Panc1 (cell line): ENCODE data around the gene G6PC3. TPM values are rescaled to one million over a fixed set of nuclear protein-coding genes. Genes with fewer than 3 reads are reported as not detected.

Experiments used
- ATAC-seq: fragments of 200-7000 bp; cut with Tn5 transposase; 2 replicates; pipeline ENCODE4 v1.9.1; 2020; ENCODE audit warnings: mild to moderate bottlenecking, moderate library complexity
- BruUV-seq: library from RNA; stranded (reverse); fragments of 400-500 nt; replicated peaks from 2 replicates; lab custom pipeline; 2021; lab: Mats Ljungman, UMichigan
- CTCF ChIA-PET: fragments of 300-600 bp; sonication (Branson Sonifier 250); formaldehyde crosslinking; loops from one replicate; lab custom pipeline; 2022; ENCODE audit warnings: antibody characterized with exemption; lab: Charles Lee
- POLR2A ChIA-PET: fragments of 300-600 bp; sonication (Branson Sonifier 250); formaldehyde crosslinking; loops from one replicate; lab custom pipeline; 2022; ENCODE audit warnings: antibody characterized with exemption; lab: Charles Lee
- DNase-seq: peaks from one replicate; pipeline ENCODE4 v3.0.0-alpha.2; 2010; ENCODE audit warnings: low read depth, low spot score
- H3K27ac ChIP-seq: 2 replicates; pipeline ENCODE4 v1.5.1; 2011; ENCODE audit warnings: mild to moderate bottlenecking, low read length, inconsistent platforms
- H3K27me3 ChIP-seq: fragments of 200-500 bp; sonication (Bioruptor generic); 2 replicates; pipeline ENCODE4 v1.6.0; 2014; ENCODE audit warnings: low read length, inconsistent platforms; ENCODE audit not compliant: control insufficient read depth, insufficient read depth
- H3K36me3 ChIP-seq: fragments of 200-500 bp; sonication (Bioruptor generic); 2 replicates; pipeline ENCODE4 v1.5.1; 2014; ENCODE audit warnings: inconsistent platforms, mild to moderate bottlenecking, low read length, moderate library complexity; ENCODE audit not compliant: control insufficient read depth, insufficient read depth
- H3K4me1 ChIP-seq: 2 replicates; pipeline ENCODE4 v1.5.1; 2011; ENCODE audit warnings: inconsistent platforms, mild to moderate bottlenecking, low read length, moderate library complexity; ENCODE audit not compliant: control insufficient read depth, insufficient read depth
- H3K4me3 ChIP-seq, 2 experiments: 2 replicates each; pipeline ENCODE4 v1.5.1; 2011 to 2012; ENCODE audit warnings: low read depth in 2 of 2, low read length in 2 of 2, mild to moderate bottlenecking in 2 of 2, inconsistent platforms in 1 of 2, moderate library complexity in 1 of 2
- H3K9me3 ChIP-seq: fragments of 200-500 bp; sonication (Bioruptor generic); 2 replicates; pipeline ENCODE4 v1.5.1; 2014; ENCODE audit warnings: low read depth, mild to moderate bottlenecking, inconsistent platforms, low read length, moderate library complexity; ENCODE audit not compliant: control insufficient read depth, insufficient read depth
- POLR2AphosphoS5 ChIP-seq: IDR thresholded peaks from 2 replicates; pipeline ENCODE4 v1.6.1; 2012; ENCODE audit warnings: mild to moderate bottlenecking, low read depth, low read length, moderate library complexity
- SIN3A ChIP-seq: IDR thresholded peaks from 2 replicates; pipeline ENCODE4 v1.6.1; 2012; ENCODE audit warnings: low read depth, mild to moderate bottlenecking, low read length, moderate library complexity, borderline replicate concordance; ENCODE audit not compliant: insufficient read depth
- TCF7L2 ChIP-seq: IDR thresholded peaks from 2 replicates; pipeline ENCODE4 v1.6.1; 2011; ENCODE audit warnings: mild to moderate bottlenecking, low read depth, low read length, inconsistent platforms
- in situ Hi-C: cut with HindIII; loops from 2 replicates; pipeline ENCODE4 v1.10.0; 2016; ENCODE audit warnings: low sequenced_read_pairs, low pct_unique_long_range_greater_than_20kb
- intact Hi-C: fragments of 100-400 bp; cut with micrococcal nuclease; formaldehyde crosslinking; loops from one replicate; pipeline ENCODE4 v1.10.0; 2022; ENCODE audit not compliant: unreplicated experiment
- total RNA-seq: library from RNA; stranded (reverse); gene quantifications from one replicate; pipeline ENCODE4 v1.2.1, GENCODE V29; 2021; ENCODE audit not compliant: unreplicated experiment
- TF ChIP-seq, protein P1 (sequence below), 2 experiments: IDR thresholded peaks; 2 replicates each; pipeline ENCODE4 v1.6.1; 2011 to 2012; ENCODE audit warnings: low read depth in 2 of 2, control low read depth in 1 of 2, low read length in 1 of 2, mild to moderate bottlenecking in 1 of 2, moderate library complexity in 1 of 2; ENCODE audit not compliant: insufficient read depth in 1 of 2
- TF ChIP-seq, protein P2 (sequence below): fragments of 450-650 bp; IDR thresholded peaks from 2 replicates; pipeline ENCODE4 v1.5.1; 2017; ENCODE audit warnings: mild to moderate bottlenecking

The G6PC3 gene
- total RNA-seq, 1 experiment from 2014 or later = 42.7 TPM

DNA sequence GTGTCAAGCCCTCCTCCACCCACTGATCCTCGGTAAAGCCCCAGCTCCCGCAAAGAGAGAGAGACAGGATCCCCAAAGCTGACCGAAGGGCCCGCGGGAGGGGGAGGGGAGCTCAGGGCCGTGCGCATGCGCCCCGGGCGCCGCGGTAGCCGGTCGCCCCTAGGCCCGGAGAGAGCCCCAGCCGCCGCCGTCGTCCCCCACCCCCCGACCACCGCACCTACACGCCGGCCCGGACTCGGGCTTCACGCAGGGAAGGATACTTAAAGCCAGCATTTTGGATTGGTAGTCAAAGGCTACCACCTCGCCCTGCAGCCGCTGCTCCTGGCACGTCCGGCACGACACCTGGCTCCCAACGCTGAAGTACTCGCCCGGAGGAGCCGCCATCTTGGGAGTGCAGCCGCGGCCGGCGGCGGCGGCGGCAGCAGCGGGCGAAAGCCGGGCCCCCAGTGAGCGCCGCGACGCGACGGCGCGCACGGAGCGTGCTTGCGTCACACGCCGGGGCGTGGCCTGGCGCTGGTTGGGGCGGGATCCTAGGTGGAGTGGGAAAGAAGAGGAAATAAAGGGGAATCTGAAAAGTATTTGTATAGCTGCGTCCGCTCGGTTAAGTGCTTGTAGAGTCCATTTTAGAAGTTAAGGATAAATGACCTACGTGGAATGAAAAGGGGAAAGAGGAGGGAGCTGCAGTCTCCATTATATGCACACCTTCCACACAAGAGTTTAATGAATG, 4.2 kb upstream of the G6PC3 start, which contains the start of gene LSM12:
LSM12 (minus strand) TSS at position 468 of the 727 bp plus-strand sequence; CDS start at position 384, 84 bp downstream.
- CTCF ChIA-PET = no interaction called here
- Histone ChIP-seq H3K9me3 (no peaks in the 10 kb centered on the region), H3K4me3 (peak within 1 kb of the TSS; percentile 70 to 81), H3K4me1 (peaks cover 15% of the 10 kb centered on the region), H3K36me3 (peaks cover 9% of the 10 kb centered on the region), H3K27ac (peak within 1 kb of the TSS; percentile 91), H3K27me3 (no peaks in the 10 kb centered on the region)
- DNase-seq (no peak), ATAC-seq (peak; percentile 92)
- intact Hi-C loops = no loop called here
- in situ Hi-C loops = no loop called here
- no TSS peak for BruUV-seq
- TF ChIP-seq SIN3A (no peak), TCF7L2 (no peak), POLR2AphosphoS5 (no peak; the same call in 1 of the 2 replicates)
- TF ChIP-seq, protein P1, sequence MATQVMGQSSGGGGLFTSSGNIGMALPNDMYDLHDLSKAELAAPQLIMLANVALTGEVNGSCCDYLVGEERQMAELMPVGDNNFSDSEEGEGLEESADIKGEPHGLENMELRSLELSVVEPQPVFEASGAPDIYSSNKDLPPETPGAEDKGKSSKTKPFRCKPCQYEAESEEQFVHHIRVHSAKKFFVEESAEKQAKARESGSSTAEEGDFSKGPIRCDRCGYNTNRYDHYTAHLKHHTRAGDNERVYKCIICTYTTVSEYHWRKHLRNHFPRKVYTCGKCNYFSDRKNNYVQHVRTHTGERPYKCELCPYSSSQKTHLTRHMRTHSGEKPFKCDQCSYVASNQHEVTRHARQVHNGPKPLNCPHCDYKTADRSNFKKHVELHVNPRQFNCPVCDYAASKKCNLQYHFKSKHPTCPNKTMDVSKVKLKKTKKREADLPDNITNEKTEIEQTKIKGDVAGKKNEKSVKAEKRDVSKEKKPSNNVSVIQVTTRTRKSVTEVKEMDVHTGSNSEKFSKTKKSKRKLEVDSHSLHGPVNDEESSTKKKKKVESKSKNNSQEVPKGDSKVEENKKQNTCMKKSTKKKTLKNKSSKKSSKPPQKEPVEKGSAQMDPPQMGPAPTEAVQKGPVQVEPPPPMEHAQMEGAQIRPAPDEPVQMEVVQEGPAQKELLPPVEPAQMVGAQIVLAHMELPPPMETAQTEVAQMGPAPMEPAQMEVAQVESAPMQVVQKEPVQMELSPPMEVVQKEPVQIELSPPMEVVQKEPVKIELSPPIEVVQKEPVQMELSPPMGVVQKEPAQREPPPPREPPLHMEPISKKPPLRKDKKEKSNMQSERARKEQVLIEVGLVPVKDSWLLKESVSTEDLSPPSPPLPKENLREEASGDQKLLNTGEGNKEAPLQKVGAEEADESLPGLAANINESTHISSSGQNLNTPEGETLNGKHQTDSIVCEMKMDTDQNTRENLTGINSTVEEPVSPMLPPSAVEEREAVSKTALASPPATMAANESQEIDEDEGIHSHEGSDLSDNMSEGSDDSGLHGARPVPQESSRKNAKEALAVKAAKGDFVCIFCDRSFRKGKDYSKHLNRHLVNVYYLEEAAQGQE (IDR thresholded peaks at IDR 0.05; ENCODE audit: insufficient read depth in 1 of 2, low read depth in 2 of 2, low read length in 1 of 2) = no peak
- TF ChIP-seq, protein P2, sequence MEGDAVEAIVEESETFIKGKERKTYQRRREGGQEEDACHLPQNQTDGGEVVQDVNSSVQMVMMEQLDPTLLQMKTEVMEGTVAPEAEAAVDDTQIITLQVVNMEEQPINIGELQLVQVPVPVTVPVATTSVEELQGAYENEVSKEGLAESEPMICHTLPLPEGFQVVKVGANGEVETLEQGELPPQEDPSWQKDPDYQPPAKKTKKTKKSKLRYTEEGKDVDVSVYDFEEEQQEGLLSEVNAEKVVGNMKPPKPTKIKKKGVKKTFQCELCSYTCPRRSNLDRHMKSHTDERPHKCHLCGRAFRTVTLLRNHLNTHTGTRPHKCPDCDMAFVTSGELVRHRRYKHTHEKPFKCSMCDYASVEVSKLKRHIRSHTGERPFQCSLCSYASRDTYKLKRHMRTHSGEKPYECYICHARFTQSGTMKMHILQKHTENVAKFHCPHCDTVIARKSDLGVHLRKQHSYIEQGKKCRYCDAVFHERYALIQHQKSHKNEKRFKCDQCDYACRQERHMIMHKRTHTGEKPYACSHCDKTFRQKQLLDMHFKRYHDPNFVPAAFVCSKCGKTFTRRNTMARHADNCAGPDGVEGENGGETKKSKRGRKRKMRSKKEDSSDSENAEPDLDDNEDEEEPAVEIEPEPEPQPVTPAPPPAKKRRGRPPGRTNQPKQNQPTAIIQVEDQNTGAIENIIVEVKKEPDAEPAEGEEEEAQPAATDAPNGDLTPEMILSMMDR = no peak
- POLR2A ChIA-PET = no interaction called here

DNA sequence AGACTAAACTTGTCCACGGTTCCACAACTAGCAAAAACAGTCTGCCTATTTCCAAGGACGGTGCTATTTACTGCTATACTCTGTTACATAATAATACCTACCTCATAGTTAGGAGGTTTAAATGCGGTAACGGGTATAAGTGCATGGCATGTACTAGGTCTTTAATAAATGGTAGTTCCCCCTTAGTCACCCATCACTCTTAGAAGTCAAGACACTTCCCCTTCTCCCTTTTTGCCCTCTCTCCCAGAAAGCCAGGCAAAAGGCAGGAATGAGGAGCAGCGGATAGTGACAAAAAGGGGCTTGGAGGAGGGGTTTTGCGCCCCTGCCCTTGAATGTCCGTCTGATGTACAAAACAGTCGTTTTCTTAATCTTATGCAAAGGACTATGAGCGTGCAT, 3.0 kb upstream of the G6PC3 start:
- POLR2A ChIA-PET = no interaction called here
- BruUV-seq = no TSS peak
- ATAC-seq = no peak

More for the DNA sequence above, 3.0 kb upstream of the G6PC3 start:
- in situ Hi-C loops (no loop called here), intact Hi-C loops (no loop called here)
- CTCF ChIA-PET = no interaction called here
- DNase-seq = no peak
- peaks cover 9% of the 10 kb centered on the region for H3K36me3 ChIP-seq
- TF ChIP-seq POLR2AphosphoS5 = no peak
- no peak for TF ChIP-seq TCF7L2
- TF ChIP-seq, protein P2 = no peak
- TF ChIP-seq, protein P1 (IDR thresholded peaks at IDR 0.05; ENCODE audit: insufficient read depth in 1 of 2, low read depth in 2 of 2, low read length in 1 of 2) = no peak
- TF ChIP-seq SIN3A = no peak
- H3K4me3 ChIP-seq = no peak overlapping the region
- peak overlapping the region; percentile 91 for H3K27ac ChIP-seq
- no peaks in the 10 kb centered on the region for H3K27me3 ChIP-seq
- H3K9me3 ChIP-seq = no peaks in the 10 kb centered on the region
- peaks cover 20% of the 10 kb centered on the region for H3K4me1 ChIP-seq
